DMS114 treated with DMSO at 0.1 percent for 48 hours (cell line): ENCODE results near the gene HS3ST3B1.

Source experiments
- DNase-seq: peaks from one replicate; lab custom pipeline; 2025; ENCODE audit not compliant: unreplicated experiment; lab: John Stamatoyannopoulos, UW

HS3ST3B1 gene

GRCh38 chr17:14300575-14301278 lies at the start of gene HS3ST3B1:
Gene HS3ST3B1, plus strand, starts transcription at chr17:14301081. Its CDS starts 438 bp downstream, at chr17:14301519.
- peak; percentile 70 for DNase-seq

GRCh38 chr17:14261406-14261805 lies 39.5 kb upstream of the HS3ST3B1 start:
- no peak for DNase-seq

- DNase-seq: no peak
Measured at GRCh38 chr17:14268264-14268663, 32.6 kb upstream of the HS3ST3B1 start.

GRCh38 chr17:14269473-14269872 lies 31.4 kb upstream of the HS3ST3B1 start:
- no peak for DNase-seq

GRCh38 chr17:14270508-14270907 lies 30.4 kb upstream of the HS3ST3B1 start:
- DNase-seq: no peak

GRCh38 chr17:14276535-14277250 lies 24.2 kb upstream of the HS3ST3B1 start:
- DNase-seq: no peak

GRCh38 chr17:14281530-14281929 lies 19.4 kb upstream of the HS3ST3B1 start:
- DNase-seq: no peak

GRCh38 chr17:14282726-14283125 lies 18.2 kb upstream of the HS3ST3B1 start:
- DNase-seq: no peak

GRCh38 chr17:14289162-14289561 lies 11.7 kb upstream of the HS3ST3B1 start:
- no peak for DNase-seq

GRCh38 chr17:14294876-14295275 lies 6.0 kb upstream of the HS3ST3B1 start:
- DNase-seq: no peak

- no peak for DNase-seq
Measured at GRCh38 chr17:14295676-14296075, 5.2 kb upstream of the HS3ST3B1 start.

GRCh38 chr17:14296166-14296910 lies 4.5 kb upstream of the HS3ST3B1 start:
- no peak for DNase-seq

- DNase-seq: no peak
Measured at GRCh38 chr17:14297161-14297851, 3.6 kb upstream of the HS3ST3B1 start.

GRCh38 chr17:14298221-14298946 lies 2.5 kb upstream of the HS3ST3B1 start:
- DNase-seq: no peak

- DNase-seq: no peak
Measured at GRCh38 chr17:14298947-14299279, 2.0 kb upstream of the HS3ST3B1 start.

GRCh38 chr17:14299280-14300141 lies 1.4 kb upstream of the HS3ST3B1 start:
- no peak for DNase-seq

- no peak for DNase-seq
Measured at GRCh38 chr17:14301279-14302090, 604 bp downstream of the HS3ST3B1 start.

GRCh38 chr17:14302091-14302430 lies 1.2 kb downstream of the HS3ST3B1 start:
- no peak for DNase-seq
